ENCODE results near the gene ELP5.

ELP5 gene

GRCh38 chr17:7281074-7281952, 29.3 kb downstream of the ELP5 start, which contains the start of gene SLC2A4:
SLC2A4 (plus strand) TSS chr17:7281718; CDS start chr17:7281935, 217 bp downstream.
- peak within 1 kb of the TSS; percentile 87 for H3K4me3 ChIP-seq
- peak; percentile 61 for DNase-seq (ENCODE audit: low read depth, low spot score)
- H3K9ac ChIP-seq (ENCODE audit: insufficient read length), result peak within 1 kb of the TSS; percentile 64
- no peak for TF ChIP-seq POLR2AphosphoS5 (IDR thresholded peaks at IDR 0.05; ENCODE audit: borderline replicate concordance, low read depth, low read length)
- no peak for TF ChIP-seq FOXP2 (optimal IDR thresholded peaks at IDR 0.05; ENCODE audit: control extremely low read depth, extremely low read length, insufficient read depth)
- no peak for TF ChIP-seq EZH2 (IDR thresholded peaks at IDR 0.05)
- no peaks in the 10 kb centered on the region for H3K9me3 ChIP-seq (ENCODE audit: low read depth, low read length)
- H3K27ac ChIP-seq, result no peak within 1 kb of the TSS
- no peaks in the 10 kb centered on the region for H3K36me3 ChIP-seq (ENCODE audit: insufficient read depth, low read length)

GRCh38 chr17:7281953-7282751, 30.1 kb downstream of the ELP5 start:
- H3K9ac ChIP-seq (ENCODE audit: insufficient read length), result peak overlapping the region; percentile 64
- H3K4me3 ChIP-seq, result peak overlapping the region; percentile 87
- H3K9me3 ChIP-seq (ENCODE audit: low read depth, low read length), result no peaks in the 10 kb centered on the region
- DNase-seq (ENCODE audit: low read depth, low spot score), result no peak
- H3K36me3 ChIP-seq (ENCODE audit: insufficient read depth, low read length), result no peaks in the 10 kb centered on the region
- H3K27ac ChIP-seq, result no peak overlapping the region
- TF ChIP-seq FOXP2 (optimal IDR thresholded peaks at IDR 0.05; ENCODE audit: control extremely low read depth, extremely low read length, insufficient read depth) (no peak), POLR2AphosphoS5 (IDR thresholded peaks at IDR 0.05; ENCODE audit: borderline replicate concordance, low read depth, low read length) (no peak), EZH2 (IDR thresholded peaks at IDR 0.05) (no peak)

GRCh38 chr17:7282752-7283321, 30.8 kb downstream of the ELP5 start:
- H3K36me3 ChIP-seq (ENCODE audit: insufficient read depth, low read length), result no peaks in the 10 kb centered on the region
- no peak overlapping the region for H3K9ac ChIP-seq (ENCODE audit: insufficient read length)
- TF ChIP-seq FOXP2 (optimal IDR thresholded peaks at IDR 0.05; ENCODE audit: control extremely low read depth, extremely low read length, insufficient read depth), result no peak
- no peak for TF ChIP-seq POLR2AphosphoS5 (IDR thresholded peaks at IDR 0.05; ENCODE audit: borderline replicate concordance, low read depth, low read length)
- no peak for TF ChIP-seq EZH2 (IDR thresholded peaks at IDR 0.05)
- no peak overlapping the region for H3K4me3 ChIP-seq
- no peak overlapping the region for H3K27ac ChIP-seq
- DNase-seq (ENCODE audit: low read depth, low spot score), result no peak
- no peaks in the 10 kb centered on the region for H3K9me3 ChIP-seq (ENCODE audit: low read depth, low read length)

GRCh38 chr17:7283471-7284216, 31.6 kb downstream of the ELP5 start:
- no peaks in the 10 kb centered on the region for H3K9me3 ChIP-seq (ENCODE audit: low read depth, low read length)
- H3K27ac ChIP-seq, result no peak overlapping the region
- no peak for TF ChIP-seq EZH2 (IDR thresholded peaks at IDR 0.05)
- TF ChIP-seq POLR2AphosphoS5 (IDR thresholded peaks at IDR 0.05; ENCODE audit: borderline replicate concordance, low read depth, low read length), result no peak
- TF ChIP-seq FOXP2 (optimal IDR thresholded peaks at IDR 0.05; ENCODE audit: control extremely low read depth, extremely low read length, insufficient read depth), result no peak
- H3K4me3 ChIP-seq, result no peak overlapping the region
- no peaks in the 10 kb centered on the region for H3K36me3 ChIP-seq (ENCODE audit: insufficient read depth, low read length)
- no peak overlapping the region for H3K9ac ChIP-seq (ENCODE audit: insufficient read length)
- no peak for DNase-seq (ENCODE audit: low read depth, low spot score)

- H3K36me3 ChIP-seq (ENCODE audit: insufficient read depth, low read length), result no peaks in the 10 kb centered on the region
- no peak overlapping the region for H3K4me3 ChIP-seq
- H3K27ac ChIP-seq, result no peak overlapping the region
- H3K9ac ChIP-seq (ENCODE audit: insufficient read length), result no peak overlapping the region
- no peaks in the 10 kb centered on the region for H3K9me3 ChIP-seq (ENCODE audit: low read depth, low read length)
- no peak for TF ChIP-seq FOXP2 (optimal IDR thresholded peaks at IDR 0.05; ENCODE audit: control extremely low read depth, extremely low read length, insufficient read depth)
- TF ChIP-seq POLR2AphosphoS5 (IDR thresholded peaks at IDR 0.05; ENCODE audit: borderline replicate concordance, low read depth, low read length), result no peak
- TF ChIP-seq EZH2 (IDR thresholded peaks at IDR 0.05), result no peak
- DNase-seq (ENCODE audit: low read depth, low spot score), result no peak
These were observed 32.9 kb downstream of the ELP5 start for GRCh38 chr17:7284911-7285310.

- TF ChIP-seq EZH2 (IDR thresholded peaks at IDR 0.05), result no peak
- no peak for TF ChIP-seq POLR2AphosphoS5 (IDR thresholded peaks at IDR 0.05; ENCODE audit: borderline replicate concordance, low read depth, low read length)
- TF ChIP-seq FOXP2 (optimal IDR thresholded peaks at IDR 0.05; ENCODE audit: control extremely low read depth, extremely low read length, insufficient read depth), result no peak
- H3K9me3 ChIP-seq (ENCODE audit: low read depth, low read length), result no peaks in the 10 kb centered on the region
- no peak for DNase-seq (ENCODE audit: low read depth, low spot score)
- H3K36me3 ChIP-seq (ENCODE audit: insufficient read depth, low read length), result no peaks in the 10 kb centered on the region
- no peak overlapping the region for H3K4me3 ChIP-seq
- H3K9ac ChIP-seq (ENCODE audit: insufficient read length), result no peak overlapping the region
- H3K27ac ChIP-seq, result no peak overlapping the region
These were observed 33.7 kb downstream of the ELP5 start for GRCh38 chr17:7285679-7286078.

DNA sequence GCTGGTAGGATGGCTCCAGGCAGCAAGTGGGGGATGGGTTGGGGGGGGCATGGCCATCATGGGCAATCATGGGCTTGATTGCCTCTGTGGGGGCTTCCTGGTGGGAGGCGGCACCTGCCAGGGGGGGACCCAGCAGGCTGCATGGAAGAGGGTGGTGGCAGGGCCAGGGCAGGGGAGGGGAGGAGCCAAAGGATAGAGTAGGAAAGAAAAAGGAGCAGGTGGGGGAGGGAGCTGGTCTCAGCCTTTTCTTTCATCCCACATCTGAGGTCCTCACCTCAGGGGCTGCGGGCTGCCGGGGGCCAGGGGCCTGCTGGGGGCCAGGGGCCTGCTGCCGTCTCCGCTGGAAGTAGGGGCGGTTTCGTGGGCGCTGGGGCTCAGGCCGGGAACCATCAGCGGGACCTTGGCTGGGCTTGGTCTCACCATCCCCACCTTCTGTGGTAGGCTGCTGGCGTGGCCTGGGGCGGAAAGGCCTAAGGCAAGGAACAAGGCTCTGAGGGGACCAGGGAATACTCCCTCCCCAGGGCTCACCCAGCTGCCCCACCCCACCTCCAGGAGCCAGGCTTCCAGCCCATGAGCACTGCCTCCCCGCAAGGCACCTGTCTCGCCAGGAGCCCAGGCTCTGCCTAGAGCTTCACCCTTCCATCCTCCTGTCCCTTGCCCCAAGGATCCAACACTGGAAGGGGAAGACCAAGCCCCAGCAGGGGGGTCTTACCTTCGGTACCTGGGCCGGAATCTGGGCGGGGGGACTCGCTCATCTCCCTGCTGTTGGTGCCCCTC, 37.4 kb downstream of the ELP5 start:
- Histone ChIP-seq H3K36me3 (ENCODE audit: insufficient read depth, low read length) (no peaks in the 10 kb centered on the region), H3K27ac (no peak overlapping the region), H3K9me3 (ENCODE audit: low read depth, low read length) (no peaks in the 10 kb centered on the region), H3K4me3 (no peak overlapping the region), H3K9ac (ENCODE audit: insufficient read length) (no peak overlapping the region)
- DNase-seq (ENCODE audit: low read depth, low spot score), result no peak
- no peak for TF ChIP-seq POLR2AphosphoS5 (IDR thresholded peaks at IDR 0.05; ENCODE audit: borderline replicate concordance, low read depth, low read length)
- TF ChIP-seq EZH2 (IDR thresholded peaks at IDR 0.05), result no peak
- TF ChIP-seq FOXP2 (optimal IDR thresholded peaks at IDR 0.05; ENCODE audit: control extremely low read depth, extremely low read length, insufficient read depth), result no peak

Measured in SK-N-MC (cell line).